Neural cell (in vitro differentiated cells): ENCODE measurements around the gene ARL13B. TPM values are rescaled to one million over a fixed set of nuclear protein-coding genes. Genes with fewer than 3 reads are reported as not detected.

ENCODE experiments used
- H2AFZ ChIP-seq: fragments of 200-600, 300-800 bp; sonication (generic), shearing (Covaris generic); 2 replicates; pipeline ENCODE4 v1.6.0; 2014; ENCODE audit warnings: low read depth, mild to moderate bottlenecking, antibody characterized with exemption, low read length, moderate library complexity
- H3F3A ChIP-seq: fragments of 200-600 bp; shearing (Covaris generic); 2 replicates; pipeline ENCODE4 v1.6.1; 2016; ENCODE audit warnings: mild to moderate bottlenecking, moderate library complexity, mixed read lengths, antibody characterized with exemption, low read length; ENCODE audit not compliant: insufficient read depth, poor library complexity, severe bottlenecking
- H3K27ac ChIP-seq: fragments of 200-600, 300-800 bp; sonication (generic), shearing (Covaris generic); 2 replicates; pipeline ENCODE4 v1.5.1; 2014; ENCODE audit warnings: mild to moderate bottlenecking, low read length, moderate library complexity
- H3K27me3 ChIP-seq: fragments of 300-800, 200-600 bp; sonication (generic), shearing (Covaris generic); 2 replicates; pipeline ENCODE4 v1.6.0; 2014; ENCODE audit warnings: mild to moderate bottlenecking, low read depth, low read length, moderate library complexity; ENCODE audit not compliant: insufficient read depth
- H3K36me3 ChIP-seq: fragments of 300-800, 200-600 bp; sonication (generic), shearing (Covaris generic); 2 replicates; pipeline ENCODE4 v1.5.1; 2014; ENCODE audit warnings: mild to moderate bottlenecking, antibody characterized with exemption, low read length, moderate library complexity; ENCODE audit not compliant: insufficient read depth
- H3K4me2 ChIP-seq: fragments of 300-800, 200-600 bp; sonication (generic), shearing (Covaris generic); 2 replicates; pipeline ENCODE4 v1.6.0; 2014; ENCODE audit warnings: mild to moderate bottlenecking, low read length
- H3K4me3 ChIP-seq: fragments of 300-800, 200-600 bp; sonication (generic), shearing (Covaris generic); 2 replicates; pipeline ENCODE4 v1.5.1; 2014; ENCODE audit warnings: mild to moderate bottlenecking, low read length, moderate library complexity
- H3K79me2 ChIP-seq: fragments of 200-600 bp; shearing (Covaris generic); replicated peaks from 2 replicates; pipeline ENCODE4 v1.6.0; 2014; ENCODE audit warnings: mild to moderate bottlenecking, low read length, moderate library complexity; ENCODE audit not compliant: insufficient read depth
- H3K9ac ChIP-seq: fragments of 300-800, 200-600 bp; sonication (generic), shearing (Covaris generic); 2 replicates; pipeline ENCODE4 v1.6.1; 2016; ENCODE audit warnings: mild to moderate bottlenecking, low read length, mixed read lengths
- H3K9me2 ChIP-seq: fragments of 200-600 bp; shearing (Covaris generic); 2 replicates; pipeline ENCODE4 v1.6.1; 2016; ENCODE audit warnings: mild to moderate bottlenecking, low read length, mixed read lengths; ENCODE audit not compliant: insufficient read depth
- H3K9me3 ChIP-seq: fragments of 200-600, 300-800 bp; sonication (generic), shearing (Covaris generic); 2 replicates; pipeline ENCODE4 v1.6.1; 2016; ENCODE audit warnings: mild to moderate bottlenecking, mixed run types, low read length, moderate library complexity, mixed read lengths
- H4K20me1 ChIP-seq: fragments of 200-600 bp; shearing (Covaris generic); 2 replicates; pipeline ENCODE4 v1.6.1; 2016; ENCODE audit warnings: mild to moderate bottlenecking, mixed run types; ENCODE audit not compliant: insufficient read depth
- CTCF ChIP-seq: fragments of 450-650 bp; IDR thresholded peaks from 2 replicates; pipeline ENCODE4 v1.5.1; 2014; ENCODE audit warnings: antibody characterized with exemption, mild to moderate bottlenecking, moderate library complexity; ENCODE audit not compliant: poor library complexity, severe bottlenecking
- EP300 ChIP-seq: fragments of 450-650 bp; conservative IDR thresholded peaks from 2 replicates; pipeline ENCODE4 v1.6.1; 2014; ENCODE audit warnings: antibody characterized with exemption, mild to moderate bottlenecking, moderate library complexity; ENCODE audit not compliant: poor library complexity, severe bottlenecking
- EZH2 ChIP-seq: fragments of 200-600, 300-800 bp; shearing (Covaris generic), sonication (generic); IDR thresholded peaks from 2 replicates; pipeline ENCODE4 v1.6.1; 2014; ENCODE audit warnings: antibody characterized with exemption, low read length, borderline replicate concordance, mild to moderate bottlenecking; ENCODE audit not compliant: insufficient read depth, poor library complexity, severe bottlenecking
- MXI1 ChIP-seq: fragments of 450-650 bp; conservative IDR thresholded peaks from 2 replicates; pipeline ENCODE4 v1.6.1; 2014; ENCODE audit warnings: antibody characterized with exemption, mild to moderate bottlenecking; ENCODE audit not compliant: poor library complexity, severe bottlenecking
- POLR2AphosphoS5 ChIP-seq: IDR thresholded peaks from 2 replicates; pipeline ENCODE4 v1.6.1; 2012
- REST ChIP-seq: IDR thresholded peaks from 2 replicates; pipeline ENCODE4 v1.6.1; 2012; ENCODE audit warnings: borderline replicate concordance
- SMC3 ChIP-seq: fragments of 450-650 bp; conservative IDR thresholded peaks from 2 replicates; pipeline ENCODE4 v1.6.1; 2014; ENCODE audit warnings: antibody characterized with exemption, mild to moderate bottlenecking, moderate library complexity; ENCODE audit not compliant: poor library complexity
- TAF1 ChIP-seq: IDR thresholded peaks from 2 replicates; pipeline ENCODE4 v1.6.1; 2012; ENCODE audit warnings: low read depth
- polyA minus RNA-seq: library from RNA; depleted of rRNA, polyadenylated mRNA; stranded (reverse); fragments of >200 nt; gene quantifications from 2 replicates; pipeline ENCODE4 v1.2.3, GENCODE V29; 2014
- polyA plus RNA-seq: library from polyadenylated mRNA; depleted of rRNA; stranded (reverse); fragments of >200 nt; gene quantifications from 2 replicates; pipeline ENCODE4 v1.2.3, GENCODE V29; 2014

ARL13B gene
- polyA plus RNA-seq: 10.3 and 13.7 TPM in 2 replicates
- polyA minus RNA-seq: 20.6 and 22.6 TPM in 2 replicates

- Histone ChIP-seq H4K20me1 (no peaks in the 10 kb centered on the region), H3K4me3 (peak within 1 kb of the TSS; percentile 81), H3K27me3 (no peaks in the 10 kb centered on the region), H3K9ac (peak within 1 kb of the TSS; percentile 79), H3K27ac (peak within 1 kb of the TSS; percentile 79), H3K36me3 (no peaks in the 10 kb centered on the region), H3K9me3 (no peaks in the 10 kb centered on the region), H3K4me2 (peak within 1 kb of the TSS; percentile 93), H3K9me2 (no peaks in the 10 kb centered on the region), H3K79me2 (peaks cover 46% of the 10 kb centered on the region), H2AFZ (peak within 1 kb of the TSS; percentile 88), H3F3A (no peaks in the 10 kb centered on the region)
- peak; percentile 81 for TF ChIP-seq MXI1
- peak; percentile 86 for TF ChIP-seq REST
- peak; percentile 11 for TF ChIP-seq CTCF
- no peak for TF ChIP-seq EZH2
- peak; percentile 52 for TF ChIP-seq EP300
- TF ChIP-seq TAF1: peak; percentile 60
- TF ChIP-seq POLR2AphosphoS5: peak; percentile 93
- no peak for TF ChIP-seq SMC3
These were observed at the start of gene ARL13B for GRCh38 chr3:93979850-93980676. TSS of gene ARL13B (plus strand) at chr3:93980155. CDS start at chr3:93980424, 269 bp downstream.

- Histone ChIP-seq H3F3A (no peaks in the 10 kb centered on the region), H3K9me3 (no peaks in the 10 kb centered on the region), H3K9me2 (no peaks in the 10 kb centered on the region), H3K36me3 (no peaks in the 10 kb centered on the region), H3K79me2 (no peaks in the 10 kb centered on the region), H3K9ac (no peak overlapping the region), H3K27me3 (no peaks in the 10 kb centered on the region), H4K20me1 (no peaks in the 10 kb centered on the region), H3K4me2 (no peak overlapping the region), H3K4me3 (no peak overlapping the region), H2AFZ (no peak overlapping the region), H3K27ac (no peak overlapping the region)
- no peak for TF ChIP-seq SMC3
These were observed 48.2 kb upstream of the ARL13B start for GRCh38 chr3:93931597-93932229.
